ENCODE measurements around the gene AP2A1.
A peak's percentile ranks its signal among the peaks of the same experiment; 100 is the strongest.
"Not testable (repeated sequence)": the region's sequence is repeated elsewhere in the genome, so short reads cannot be mapped to it uniquely, and the experiment has no call there.

AP2A1 gene

DNA sequence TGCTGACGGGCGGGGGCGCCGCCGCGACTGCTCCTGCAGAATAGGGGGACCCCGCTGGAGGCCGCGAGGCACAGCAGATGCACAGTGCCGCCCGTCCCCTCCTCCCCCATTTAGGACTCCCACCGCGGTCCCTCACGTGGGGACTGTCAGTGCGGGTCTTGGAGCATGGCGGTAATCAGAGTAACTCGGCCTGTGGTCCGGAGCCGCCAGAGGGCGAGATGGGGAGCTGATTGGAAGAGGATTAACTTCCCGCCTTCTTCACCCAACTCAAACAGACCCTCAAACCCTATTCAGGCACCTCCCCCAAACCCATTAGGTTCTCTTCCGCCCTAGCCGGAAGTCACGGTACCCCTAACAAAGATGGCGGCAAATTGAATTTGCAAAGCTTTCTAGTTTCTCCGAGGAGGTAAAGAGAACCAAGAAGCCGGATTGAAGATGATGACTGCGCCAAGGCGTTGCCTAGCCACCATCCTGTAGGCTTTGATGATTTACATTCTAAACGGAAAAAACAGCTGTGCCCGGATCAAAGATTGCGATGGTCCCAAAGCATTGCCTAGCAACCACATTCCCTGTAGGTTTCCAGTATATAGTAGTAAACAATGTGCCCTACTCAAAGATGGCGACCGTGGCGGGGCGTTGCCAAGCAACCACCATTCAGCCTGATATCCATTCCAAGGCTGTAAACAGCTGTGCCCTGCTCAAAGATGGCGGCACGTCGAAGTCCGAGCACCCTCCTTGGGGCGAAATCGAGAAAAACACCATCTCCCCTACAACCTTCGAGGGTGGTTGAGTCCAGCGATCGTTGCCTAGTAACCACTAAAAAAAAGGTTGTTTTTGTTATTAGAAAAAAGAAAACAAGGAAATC, 46.4 kb downstream of the AP2A1 start, which contains the start of gene FUZ:
Gene FUZ, minus strand, starts transcription at position 296 of the 865 bp plus-strand sequence. Its CDS starts 186 bp downstream, at position 110.
- DNase-seq (ENCODE audit: low read depth in 2 of 2), result peak; percentile 74 to 90

DNA sequence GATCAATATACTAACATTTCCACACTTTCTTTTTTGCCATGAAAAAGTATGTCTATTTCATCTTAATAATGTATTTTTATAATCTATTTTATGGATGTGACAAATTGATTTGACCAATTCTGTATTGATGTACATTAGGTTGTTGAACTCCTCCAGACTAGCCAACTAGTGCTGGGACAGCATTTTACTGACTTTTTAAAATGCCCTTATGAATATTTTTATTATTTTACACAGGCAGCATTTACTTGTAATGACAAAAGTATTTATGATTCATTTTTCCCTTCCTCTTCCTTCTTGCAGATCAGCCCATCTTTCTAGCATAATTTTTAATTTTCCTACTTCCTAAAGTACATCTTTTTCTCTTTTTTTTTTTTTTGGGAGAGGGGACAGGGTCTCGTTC, 47.2 kb downstream of the AP2A1 start:
- no peak for DNase-seq (ENCODE audit: low read depth in 2 of 2)

DNA sequence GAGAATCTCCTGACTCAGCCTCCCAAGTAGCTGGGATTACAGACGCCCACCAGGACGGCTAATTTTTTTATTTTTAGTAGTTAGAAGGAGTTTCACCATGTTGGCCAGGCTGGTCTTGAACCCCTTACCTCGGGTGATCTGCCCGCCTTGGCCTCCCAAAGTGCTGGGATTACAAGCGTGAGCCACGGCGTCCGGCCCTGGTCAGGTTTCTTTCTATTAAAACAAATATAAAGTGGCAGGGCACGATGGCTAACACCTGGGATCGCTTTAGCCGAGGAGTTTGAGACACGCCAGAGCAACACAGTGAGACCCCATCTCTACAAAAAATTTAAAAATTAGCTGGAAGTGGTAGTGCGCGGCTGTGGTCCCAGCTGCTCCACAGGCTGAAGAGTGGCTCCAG, 49.8 kb downstream of the AP2A1 start:
- no peak for DNase-seq (ENCODE audit: low read depth in 2 of 2)

DNA sequence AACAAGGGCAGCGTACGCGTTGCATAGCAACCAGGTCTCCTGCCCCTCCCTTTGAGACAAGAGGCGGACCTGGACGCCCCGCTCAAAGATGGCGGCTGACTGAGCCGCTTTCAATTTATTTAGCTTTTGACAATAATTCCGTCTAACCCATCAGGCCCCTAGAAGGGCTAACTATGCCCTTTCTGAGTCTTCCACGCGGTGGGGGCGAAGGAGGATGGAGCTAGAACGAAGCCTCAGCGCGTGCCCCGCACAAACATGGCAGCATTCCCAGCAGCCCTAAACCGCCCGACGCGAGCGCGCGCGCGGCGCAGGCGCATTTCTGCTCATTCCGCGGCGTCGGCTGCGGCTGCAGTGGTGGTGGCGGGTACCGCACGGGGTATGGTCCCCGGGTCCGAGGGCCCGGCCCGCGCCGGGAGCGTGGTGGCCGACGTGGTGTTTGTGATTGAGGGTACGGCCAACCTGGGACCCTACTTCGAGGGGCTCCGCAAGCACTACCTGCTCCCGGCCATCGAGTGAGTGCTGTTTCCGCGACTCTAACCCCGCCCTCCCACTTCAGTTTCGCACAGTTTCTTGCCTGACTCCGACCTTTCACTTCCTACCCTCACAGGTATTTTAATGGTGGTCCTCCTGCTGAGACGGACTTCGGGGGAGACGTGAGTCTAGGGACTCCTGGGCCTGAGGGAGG, 51.3 kb downstream of the AP2A1 start, which contains the start of gene MED25:
Gene MED25, plus strand, starts transcription at position 326 of the 685 bp plus-strand sequence. Its CDS starts 53 bp downstream, at position 379.
- DNase-seq (ENCODE audit: low read depth in 2 of 2), result peak; percentile 78 to 81

DNA sequence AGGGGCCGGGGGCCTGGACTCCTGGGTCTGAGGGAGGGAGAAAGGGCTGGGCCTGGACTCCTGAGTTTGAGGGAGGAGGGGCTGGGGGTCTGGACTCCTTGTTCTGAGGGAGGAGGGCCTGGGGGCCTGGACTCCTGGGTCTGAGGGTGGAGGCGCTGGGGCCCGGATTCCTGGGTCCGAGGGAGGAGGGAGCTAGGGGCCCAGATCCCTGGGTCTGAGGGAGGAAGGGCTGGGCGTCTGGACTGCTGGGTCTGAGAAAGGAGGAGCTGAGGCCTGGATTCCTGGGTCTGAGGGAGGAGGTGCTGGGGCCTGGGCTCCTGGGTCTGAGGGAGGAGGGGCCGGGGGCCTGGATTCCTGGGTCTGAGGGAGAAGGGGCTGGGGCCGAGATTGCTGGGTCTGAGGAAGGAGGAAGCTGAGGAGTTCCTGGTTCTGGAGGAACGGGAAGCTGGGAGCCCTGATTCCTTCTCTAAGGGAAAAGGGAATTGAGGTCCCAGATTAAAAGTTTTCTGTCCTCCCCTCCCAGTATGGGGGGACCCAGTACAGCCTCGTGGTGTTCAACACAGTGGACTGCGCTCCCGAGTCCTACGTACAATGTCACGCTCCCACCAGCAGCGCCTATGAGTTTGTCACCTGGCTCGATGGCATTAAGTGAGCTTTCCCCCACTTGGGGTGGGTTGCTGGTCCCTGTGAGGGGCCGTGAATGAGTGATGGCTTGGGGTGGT, 52.0 kb downstream of the AP2A1 start:
- no peak for DNase-seq (ENCODE audit: low read depth in 2 of 2)

DNA sequence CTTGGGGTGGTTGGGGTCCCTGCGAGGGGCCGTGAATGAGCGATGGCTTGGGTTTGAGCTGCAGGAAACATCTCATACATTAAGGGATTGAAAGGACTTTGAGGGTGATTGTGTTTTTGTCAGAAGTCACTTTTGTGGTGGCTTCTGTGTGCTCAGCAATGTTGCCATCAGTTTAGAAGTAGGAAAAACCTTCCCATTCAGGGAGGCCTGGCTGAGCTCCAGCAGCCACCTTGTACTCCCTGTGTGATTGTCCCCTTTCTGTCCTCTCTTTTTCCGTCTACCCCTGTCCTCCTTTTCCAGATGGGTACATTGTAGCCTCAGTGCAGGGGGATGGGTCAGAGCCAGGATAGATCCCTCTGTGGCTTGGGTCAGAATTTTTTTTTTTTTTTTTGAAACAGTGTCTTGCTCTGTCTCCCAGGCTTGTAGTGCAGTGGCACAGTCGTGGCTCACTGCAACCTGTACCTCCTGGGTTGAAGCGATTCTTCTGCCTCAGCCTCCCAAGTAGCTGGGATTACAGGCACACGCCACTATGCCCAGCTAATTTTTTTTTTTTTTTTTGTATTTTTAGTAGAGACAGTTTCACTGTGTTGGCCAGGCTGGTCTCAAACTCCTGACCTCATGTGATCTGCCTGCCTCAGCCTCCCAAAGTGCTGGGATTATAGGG, 52.8 kb downstream of the AP2A1 start:
- not testable (repeated sequence) for DNase-seq (ENCODE audit: low read depth in 2 of 2)

DNA sequence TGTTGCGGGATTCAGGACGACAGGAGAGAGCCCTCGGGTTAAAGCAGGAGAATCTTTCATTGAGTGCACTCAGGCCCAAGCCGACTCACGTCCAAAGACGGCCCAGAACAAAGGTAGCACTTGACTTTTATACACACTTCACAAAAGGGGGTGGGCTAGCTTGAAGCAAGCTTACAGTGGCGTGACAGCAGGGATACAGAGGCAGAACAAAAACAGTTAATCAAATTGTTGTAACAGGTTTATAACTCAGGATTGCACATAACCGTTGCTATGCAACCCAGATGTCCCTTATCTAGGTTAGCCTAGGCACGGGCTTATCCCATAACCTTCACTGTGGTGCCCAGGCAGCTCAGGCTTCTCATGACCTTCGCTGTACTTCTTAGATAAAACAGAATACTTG, 53.3 kb downstream of the AP2A1 start:
- no peak for DNase-seq (ENCODE audit: low read depth in 2 of 2)

DNA sequence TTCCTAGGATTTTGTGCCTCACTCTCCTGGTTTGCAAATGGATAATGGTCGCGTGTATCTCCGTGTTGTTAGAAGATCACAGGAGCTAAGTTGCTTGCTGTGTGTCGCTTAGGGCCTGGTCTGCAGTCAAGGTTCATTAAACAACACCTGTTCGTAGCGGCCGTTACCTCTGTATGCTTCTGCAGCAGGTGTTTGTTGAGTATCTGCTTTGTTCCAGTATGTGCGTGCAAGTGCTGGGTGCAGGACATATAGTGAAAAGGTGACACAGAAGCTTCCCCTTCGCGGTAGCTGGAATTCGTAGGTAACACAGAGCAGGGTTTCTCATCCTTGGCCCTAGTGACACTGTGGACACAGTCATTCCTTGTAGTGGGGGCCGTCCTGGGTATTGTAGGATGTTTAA, 56.7 kb downstream of the AP2A1 start:
- DNase-seq (ENCODE audit: low read depth in 2 of 2), result no peak

DNA sequence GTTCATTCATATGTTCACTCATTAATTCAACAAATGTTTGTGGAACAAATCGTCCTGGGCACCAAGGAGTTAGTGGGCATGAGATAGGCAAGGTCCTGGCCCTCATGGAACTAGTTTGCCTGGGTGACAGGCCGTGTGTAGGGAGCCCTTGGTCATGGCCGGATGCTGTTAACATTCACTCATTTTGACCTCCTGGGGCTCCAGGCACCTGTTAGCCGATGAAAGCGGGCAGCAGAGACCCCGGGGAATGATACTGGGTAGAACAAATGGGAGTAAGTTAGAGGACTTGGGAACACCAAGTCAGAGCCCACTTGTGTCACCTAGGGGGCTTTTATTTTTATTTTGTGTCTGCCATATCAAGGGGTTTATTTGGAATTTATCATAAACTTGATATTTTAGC, 57.9 kb downstream of the AP2A1 start:
- no peak for DNase-seq (ENCODE audit: low read depth in 2 of 2)

DNA sequence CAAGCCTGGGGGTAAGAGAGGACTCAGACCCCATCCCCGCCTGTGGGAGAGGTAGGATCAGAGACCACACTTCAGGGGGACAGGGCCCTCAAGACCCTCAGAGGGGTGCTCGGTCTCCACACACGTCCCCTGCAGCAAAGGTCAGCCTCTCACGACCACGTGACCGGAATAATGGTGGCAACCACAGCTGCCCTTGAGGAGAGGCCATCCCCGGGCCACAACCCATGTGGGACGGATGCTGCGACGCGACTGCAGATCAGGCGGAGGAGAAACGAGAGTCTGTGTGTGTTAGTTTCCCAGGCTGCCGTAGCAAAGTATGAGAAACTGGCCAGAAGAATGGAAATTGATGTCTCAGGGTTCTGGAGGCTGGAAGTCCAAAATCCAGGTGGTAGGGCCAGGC, 60.2 kb downstream of the AP2A1 start:
- DNase-seq (ENCODE audit: low read depth in 2 of 2), result no peak

DNA sequence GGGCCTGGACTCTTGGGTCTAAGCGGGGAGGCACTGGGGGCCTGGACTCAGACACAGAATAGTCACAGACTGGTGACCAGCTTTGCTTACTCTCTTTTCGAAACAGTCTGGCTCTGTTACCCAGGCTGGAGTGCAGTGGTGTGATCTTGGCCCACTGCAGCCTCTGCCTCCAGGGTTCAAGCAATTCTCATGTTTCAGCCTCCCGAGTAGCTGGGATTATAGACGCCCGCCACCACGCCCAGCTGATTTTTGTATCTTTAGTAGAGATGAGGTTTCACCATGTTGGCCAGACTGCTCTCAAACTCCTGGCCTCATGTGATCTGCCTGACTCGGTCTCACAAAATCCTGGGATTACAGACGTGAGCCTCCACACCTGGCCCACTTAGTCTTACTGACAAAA, 62.4 kb downstream of the AP2A1 start:
- no peak for DNase-seq (ENCODE audit: low read depth in 2 of 2)

DNA sequence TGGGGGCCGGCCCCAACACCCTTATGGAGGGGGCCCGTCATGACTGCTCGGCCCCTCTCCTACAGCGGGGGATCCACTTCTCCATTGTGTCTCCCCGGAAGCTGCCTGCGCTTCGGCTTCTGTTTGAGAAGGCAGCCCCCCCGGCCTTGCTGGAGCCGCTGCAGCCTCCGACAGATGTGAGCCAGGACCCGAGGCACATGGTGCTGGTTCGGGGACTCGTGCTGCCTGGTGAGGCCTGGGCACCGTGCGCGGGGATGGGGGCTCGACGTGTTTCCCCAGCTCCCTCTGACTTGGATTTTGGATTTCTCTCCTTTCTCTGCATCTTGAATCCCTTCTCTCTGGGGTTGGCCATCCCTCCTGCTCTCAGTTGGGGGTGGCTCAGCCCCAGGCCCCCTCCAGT, 62.9 kb downstream of the AP2A1 start:
- no peak for DNase-seq (ENCODE audit: low read depth in 2 of 2)

DNA sequence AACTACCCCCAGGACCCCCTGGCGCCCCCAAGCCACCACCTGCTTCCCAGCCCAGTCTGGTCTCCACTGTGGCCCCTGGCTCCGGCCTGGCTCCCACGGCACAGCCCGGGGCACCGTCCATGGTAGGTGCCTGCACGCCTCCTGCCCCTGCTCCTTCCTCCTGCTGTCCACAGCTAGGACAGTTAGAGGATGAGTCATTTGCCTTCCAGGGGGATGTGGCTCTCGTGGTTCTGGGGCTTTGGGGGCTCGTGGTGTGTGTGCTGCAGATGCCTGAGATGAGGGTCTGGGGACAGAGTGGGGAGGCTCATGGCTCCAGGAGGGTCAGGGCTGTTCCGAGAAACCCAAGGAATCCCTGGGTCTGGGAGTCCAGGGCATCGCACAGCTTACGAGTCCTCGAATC, 64.0 kb downstream of the AP2A1 start:
- DNase-seq (ENCODE audit: low read depth in 2 of 2), result no peak

DNA sequence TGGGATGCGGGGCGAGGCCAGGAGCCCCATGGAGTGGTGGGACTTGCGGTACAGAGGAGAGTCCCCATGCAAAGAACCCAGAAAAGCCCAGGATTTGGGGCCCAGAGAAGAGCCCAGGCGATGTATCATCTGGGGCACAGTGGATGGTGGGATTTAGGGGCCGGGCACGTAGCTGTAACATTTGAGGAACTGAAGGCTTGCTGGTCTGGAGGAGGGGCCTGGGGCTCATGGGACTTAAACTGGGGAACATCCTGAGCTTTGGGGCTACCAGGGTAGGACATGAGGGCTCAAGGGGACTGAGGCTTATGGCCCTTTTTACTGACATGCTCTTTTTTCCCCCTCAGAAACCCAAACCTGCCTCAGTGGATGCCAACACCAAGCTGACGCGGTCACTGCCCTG, 64.8 kb downstream of the AP2A1 start:
- no peak for DNase-seq (ENCODE audit: low read depth in 2 of 2)

DNA sequence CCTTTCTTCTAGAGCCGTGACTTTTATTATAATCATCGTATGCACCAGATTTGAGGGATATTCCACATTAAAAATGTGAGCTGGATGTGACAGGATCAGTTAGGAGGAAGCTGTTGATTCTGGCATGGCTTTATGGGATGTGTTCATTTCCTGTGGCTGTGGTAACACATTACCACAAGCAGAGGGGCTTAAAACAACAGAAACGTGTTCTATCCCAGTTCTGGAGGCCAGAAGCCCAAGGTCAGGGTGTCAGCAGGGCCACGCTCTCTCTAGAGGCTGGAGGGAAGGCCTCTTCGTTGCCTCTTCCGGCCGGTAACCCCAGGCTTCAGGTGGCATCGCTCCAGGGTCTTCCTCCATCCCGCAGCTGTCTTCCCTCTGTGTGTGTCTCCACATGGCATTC, 65.8 kb downstream of the AP2A1 start:
- no peak for DNase-seq (ENCODE audit: low read depth in 2 of 2)

DNA sequence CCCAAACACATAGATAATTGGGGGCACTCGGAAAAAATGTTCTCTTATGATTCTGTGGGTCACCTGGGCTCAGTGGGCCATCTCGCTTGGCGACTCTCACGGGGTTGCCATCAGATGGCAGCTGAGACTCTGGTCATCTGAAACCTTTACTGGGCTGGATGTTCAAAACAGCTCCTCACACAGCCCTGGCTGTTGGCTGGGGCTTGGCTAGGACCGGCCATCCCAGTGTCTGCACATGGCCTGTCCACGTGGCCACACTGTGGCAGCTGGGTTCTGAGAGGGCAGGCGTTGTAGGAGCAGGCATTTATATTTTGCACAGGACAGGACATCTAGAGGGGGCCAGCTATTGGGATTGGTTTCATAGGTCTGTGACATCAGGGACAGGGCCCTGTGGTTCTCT, 66.8 kb downstream of the AP2A1 start:
- DNase-seq (ENCODE audit: low read depth in 2 of 2), result no peak

DNA sequence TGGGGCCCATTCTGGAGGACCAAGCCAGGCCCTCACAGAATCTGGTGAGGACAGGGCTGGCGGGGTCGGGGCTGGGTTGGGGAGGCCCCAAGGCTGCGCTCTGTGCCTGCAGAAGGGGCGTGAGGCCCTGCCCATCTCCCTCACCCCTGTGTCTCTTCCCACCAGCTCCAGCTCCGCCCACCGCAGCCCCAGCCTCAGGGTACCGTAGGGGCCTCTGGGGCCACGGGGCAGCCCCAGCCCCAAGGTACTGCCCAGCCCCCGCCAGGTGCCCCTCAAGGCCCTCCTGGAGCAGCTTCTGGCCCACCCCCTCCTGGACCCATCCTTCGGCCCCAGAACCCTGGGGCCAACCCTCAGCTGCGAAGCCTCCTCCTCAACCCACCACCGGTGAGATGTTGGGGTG, 68.8 kb downstream of the AP2A1 start:
- no peak for DNase-seq (ENCODE audit: low read depth in 2 of 2)

DNA sequence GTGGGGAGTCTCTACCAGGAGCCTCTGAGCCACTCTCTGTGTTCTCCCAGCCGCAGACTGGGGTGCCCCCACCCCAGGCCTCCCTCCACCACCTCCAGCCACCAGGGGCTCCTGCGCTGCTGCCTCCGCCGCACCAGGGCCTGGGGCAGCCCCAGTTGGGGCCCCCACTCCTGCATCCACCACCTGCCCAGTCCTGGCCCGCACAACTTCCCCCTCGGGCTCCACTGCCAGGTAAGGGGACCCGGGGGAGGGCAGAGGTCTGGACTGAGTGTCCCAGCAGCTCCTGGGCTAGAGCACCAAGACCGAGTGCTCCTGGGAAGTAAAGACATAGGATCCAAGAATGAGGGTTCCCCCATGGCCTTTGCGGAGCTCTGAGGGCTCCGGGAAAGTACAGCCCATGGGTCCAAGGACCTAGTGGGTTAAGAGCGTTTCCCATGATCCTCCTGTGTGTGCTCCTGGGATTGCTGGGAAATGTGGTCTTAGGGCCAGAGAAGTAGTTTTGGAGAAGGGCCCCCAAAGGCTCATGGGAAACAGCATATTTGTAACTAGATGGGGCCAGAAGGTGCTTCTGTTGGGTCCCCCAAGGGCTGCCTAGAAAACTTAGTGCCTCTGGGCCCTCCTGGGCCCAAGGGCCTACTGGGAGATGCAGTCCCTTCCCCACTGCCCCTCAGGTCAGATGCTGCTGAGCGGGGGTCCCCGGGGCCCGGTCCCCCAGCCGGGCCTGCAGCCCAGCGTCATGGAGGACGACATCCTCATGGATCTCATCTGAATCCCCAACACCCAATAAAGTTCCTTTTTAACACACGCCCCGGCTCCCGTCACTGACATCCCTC, 69.6 kb downstream of the AP2A1 start:
- DNase-seq (ENCODE audit: low read depth in 2 of 2), result no peak

DNA sequence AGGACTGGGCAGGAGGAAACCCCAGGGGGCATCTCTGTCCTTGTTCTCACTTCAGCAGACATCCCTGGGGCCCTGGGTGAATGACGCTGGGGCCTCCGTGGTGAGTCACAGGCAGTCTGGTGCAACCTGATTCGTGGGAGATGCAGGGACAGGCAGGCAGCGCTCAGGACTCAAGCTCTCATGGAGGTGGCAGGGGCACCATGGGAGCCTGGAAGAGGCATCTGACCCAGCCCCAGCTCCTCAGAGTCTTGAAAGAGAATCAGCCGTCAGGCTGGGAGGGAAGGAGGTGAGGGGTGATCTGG, 70.2 kb downstream of the AP2A1 start:
- DNase-seq (ENCODE audit: low read depth in 2 of 2), result no peak

DNA sequence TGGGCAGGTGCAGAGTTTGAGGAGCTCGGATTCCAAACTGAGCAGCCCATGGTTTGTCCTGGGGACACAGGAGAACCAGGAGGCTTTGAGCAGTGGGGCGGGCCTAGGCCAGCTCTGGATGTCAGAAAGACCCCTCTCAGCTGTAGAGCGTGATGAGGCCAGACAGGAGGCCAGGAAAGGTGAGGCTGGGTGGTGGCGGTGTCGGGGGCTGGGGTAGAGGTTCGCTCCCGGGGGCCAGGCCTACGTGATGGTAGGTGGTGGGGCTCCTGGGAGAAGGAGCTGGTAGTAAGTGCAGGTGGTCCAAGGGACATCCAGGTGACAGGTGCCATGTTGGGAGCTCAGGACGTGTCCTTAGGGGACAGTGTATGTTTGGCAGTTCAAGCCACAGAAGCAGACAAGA, 70.6 kb downstream of the AP2A1 start:
- DNase-seq (ENCODE audit: low read depth in 2 of 2), result no peak

DNA sequence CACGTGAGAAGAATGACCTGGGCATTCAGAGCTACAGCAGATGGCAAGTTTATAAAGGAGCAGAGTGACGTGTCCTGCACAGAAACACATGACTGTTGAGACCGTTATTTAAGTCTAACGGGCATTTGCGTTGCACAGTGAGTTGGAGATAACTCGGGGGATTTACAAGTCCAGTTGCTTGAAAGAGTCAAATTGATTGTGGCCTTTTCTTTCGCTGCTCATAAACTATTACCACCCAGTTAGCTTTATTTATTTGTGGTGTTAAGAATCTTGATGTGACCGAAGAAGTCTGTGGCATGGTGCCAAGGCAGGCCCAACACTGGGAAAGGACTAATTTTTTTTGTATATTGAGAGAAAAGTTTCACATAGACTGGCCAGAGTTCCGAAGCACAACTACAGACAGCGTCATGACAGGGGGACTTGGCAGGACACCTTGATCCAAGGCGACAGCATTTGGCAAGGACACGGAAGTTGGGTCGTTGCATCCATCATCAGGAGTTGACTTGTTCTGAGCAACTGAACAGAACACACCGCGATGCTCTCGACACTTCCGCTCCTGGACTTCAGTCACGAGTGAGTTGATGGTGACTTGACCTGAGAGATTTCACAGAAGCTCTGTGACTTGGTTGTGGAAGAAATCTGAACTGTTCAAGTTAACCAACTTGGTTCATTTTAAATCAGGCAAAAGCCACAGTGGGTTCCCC, 72.2 kb downstream of the AP2A1 start:
- no peak for DNase-seq (ENCODE audit: low read depth in 2 of 2)

All from stimulated activated CD4-positive, alpha-beta T cell treated with anti-CD3 and anti-CD28 coated beads, Interleukin-4, amount 100 ng/mL, for 48 hours (primary cell).